Measurements from ENCODE around the gene FXYD7.
"Not testable (repeated sequence)": the region's sequence is repeated elsewhere in the genome, so short reads cannot be mapped to it uniquely, and the experiment has no call there.

FXYD7 gene

GRCh38 chr19:35126624-35126959, 16.5 kb upstream of the FXYD7 start:
- DNase-seq (ENCODE audit: low read depth, low spot score) = no peak

GRCh38 chr19:35127871-35128270, 15.2 kb upstream of the FXYD7 start:
- no peak for DNase-seq (ENCODE audit: low read depth, low spot score)

DNA sequence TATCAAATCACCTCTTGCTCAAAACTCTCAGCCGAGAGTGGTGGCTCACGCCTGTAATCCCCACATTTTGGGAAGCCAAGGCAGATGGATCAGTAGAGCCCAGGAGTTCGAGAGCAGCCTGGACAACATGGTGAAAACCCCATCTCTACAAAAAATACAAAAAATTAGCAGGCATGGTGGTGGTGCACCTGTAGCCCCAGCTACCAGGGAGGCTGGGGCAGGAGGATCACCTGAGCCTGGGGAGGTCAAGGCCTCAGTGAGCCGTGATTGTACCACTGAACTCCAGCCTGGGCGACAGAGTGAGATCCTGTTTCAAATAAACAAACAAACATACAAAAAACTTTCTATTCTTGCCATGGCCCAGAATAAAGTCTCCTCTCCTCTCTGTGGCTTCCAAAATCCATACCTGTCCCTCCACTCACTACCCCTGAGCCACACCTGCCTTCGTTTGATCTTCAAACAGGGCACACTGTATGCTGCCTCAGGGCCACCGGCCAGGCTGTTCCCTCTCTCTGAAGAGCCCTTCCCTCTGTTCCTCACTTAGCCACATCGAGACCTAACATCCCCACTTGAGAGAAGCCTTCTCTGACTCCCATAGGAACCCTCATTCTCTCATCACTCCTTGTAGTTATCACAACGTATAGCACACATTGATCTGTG, 14.5 kb upstream of the FXYD7 start:
- DNase-seq (ENCODE audit: low read depth, low spot score) = no peak

DNA sequence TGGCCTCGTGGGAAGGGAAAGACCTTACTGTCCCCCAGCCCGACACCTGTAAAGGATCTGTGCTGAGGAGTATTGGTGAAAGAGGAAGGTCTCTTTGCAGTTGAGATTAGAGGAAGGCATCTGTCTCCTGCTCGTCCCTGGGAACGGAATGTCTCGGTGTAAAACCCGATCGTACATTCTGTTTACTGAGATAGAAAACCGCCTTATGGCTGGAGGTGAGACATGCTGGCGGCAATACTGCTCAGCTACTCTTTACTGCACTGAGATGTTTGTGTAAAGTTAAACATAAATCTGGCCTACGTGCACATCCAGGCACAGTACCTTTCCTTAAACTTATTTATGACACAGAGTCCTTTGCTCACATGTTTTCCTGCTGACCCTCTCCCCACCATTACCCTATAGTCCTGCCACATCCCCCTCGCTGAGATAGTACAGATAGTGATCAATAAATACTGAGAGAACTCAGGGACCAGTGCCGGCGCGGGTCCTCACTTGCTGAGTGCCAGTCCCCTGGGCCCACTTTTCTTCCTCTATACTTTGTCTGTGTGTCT, 13.3 kb upstream of the FXYD7 start:
- DNase-seq (ENCODE audit: low read depth, low spot score) = not testable (repeated sequence)

DNA sequence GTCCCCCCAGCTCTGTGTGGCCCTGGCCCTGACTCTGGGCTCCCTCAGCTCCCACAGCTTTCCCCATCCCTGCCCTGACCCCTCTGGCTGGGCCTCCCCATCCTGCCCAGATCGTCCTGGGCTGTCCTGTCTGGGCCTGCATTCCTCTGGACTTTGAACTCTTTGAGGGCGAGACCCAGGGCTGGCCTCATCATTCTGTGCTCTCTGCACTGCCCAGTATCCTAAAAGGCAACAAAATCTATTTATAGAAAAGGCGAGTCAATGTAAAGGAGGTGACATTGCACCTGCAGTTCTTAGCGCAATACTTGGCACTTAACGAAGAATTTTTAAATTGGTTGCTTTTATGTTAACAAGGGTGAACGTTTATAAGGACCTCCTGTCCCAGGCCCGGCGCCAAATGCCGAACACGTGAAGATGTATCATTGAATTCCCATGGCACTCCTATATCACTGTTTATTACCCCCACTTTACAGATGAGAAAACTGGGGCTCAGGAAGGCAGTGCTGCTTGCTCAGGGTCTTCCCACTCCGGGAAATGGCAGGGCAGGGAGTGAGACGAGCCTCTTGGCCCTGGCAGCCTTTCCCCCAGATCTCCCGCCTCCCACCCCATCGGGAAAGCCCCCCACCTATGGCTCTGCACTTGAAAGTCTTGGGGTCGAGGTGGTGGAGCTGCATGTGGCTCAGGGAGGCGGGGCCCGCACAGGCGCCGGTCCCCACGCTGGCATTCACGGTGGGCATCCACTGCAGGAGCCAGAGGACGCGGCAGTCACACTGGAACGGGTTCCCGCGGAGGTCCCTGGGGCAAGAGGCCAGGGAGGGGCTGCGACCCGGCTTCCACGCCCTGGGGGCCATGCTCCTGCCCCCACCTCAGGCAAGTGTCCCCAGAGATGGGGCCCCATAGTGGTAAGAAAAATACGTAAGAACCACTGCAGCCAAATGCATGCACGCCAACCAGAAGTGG, 12.0 kb upstream of the FXYD7 start:
- DNase-seq (ENCODE audit: low read depth, low spot score) = no peak

DNA sequence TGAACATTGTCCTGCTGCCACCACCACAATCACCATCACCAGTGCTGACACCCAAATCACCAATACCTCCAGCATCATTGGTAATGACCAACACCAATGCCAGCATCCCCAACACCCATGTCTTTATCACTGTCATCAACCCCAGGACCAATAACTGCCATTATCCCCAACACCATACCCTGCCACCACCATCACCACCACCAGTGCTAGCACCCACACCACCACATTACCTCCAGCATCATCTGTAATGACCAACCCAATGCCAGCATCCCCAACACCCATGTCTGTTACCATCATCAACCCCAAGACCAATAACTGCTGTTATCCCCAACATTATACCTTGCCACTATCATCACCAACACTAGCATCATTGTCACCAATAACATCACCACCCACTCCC, 10.8 kb upstream of the FXYD7 start:
- DNase-seq (ENCODE audit: low read depth, low spot score) = no peak

DNA sequence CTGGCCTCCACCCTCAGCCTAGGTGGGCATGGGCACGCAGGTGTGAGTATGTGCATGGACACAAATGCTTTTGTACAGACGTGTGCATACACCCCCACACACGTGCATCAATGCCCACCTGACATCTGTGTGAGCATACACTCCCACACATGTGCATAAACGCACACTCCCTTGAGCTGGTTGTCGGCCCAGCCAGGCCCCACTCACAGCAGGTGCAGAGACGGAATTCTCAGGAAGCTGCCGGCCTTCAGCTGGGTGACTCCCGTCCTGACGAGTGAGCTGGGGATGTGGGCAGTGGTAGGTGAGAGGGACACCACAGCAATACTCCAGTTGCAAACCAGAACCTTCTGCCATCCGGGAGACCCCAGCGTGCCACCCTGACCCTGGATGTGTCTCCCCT, 9.2 kb upstream of the FXYD7 start:
- no peak for DNase-seq (ENCODE audit: low read depth, low spot score)

DNA sequence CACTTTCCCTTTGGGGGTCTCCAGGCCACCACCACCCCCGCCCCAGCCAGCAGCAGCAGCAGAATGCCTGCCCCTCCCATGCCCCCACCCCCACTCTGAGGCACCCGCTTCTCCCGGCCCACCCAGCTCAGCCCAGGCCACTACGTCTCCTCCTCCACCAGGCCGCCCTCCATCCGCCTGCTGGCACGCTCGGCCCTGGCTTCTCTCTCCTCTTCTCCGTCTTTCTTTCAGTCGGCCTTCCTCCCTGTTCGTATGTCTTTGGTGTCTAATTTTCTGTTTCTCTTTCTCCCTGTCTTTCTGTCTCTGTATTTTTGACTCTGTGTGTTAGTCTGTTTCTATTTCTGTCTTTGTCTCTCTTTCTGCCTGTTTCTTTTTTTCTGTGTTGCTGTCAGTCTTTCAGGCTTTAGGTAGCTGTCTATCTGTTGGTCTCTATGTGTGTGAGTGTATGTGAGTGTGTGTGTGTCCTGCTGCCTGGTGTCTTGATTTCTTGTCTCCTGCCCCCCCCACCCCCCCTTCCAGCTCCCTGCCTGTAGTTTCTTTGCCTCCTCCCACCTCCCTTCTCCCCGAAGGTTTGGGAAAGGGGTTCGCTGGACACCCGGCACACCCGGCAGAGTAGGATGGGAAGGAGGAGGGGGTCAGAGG, 8.3 kb upstream of the FXYD7 start, which contains the start of gene LGI4:
LGI4 (minus strand) TSS at position 459 of the 642 bp plus-strand sequence; CDS start at position 80, 379 bp downstream.
- DNase-seq (ENCODE audit: low read depth, low spot score) = no peak

- no peak for DNase-seq (ENCODE audit: low read depth, low spot score)
These were observed 7.6 kb upstream of the FXYD7 start for GRCh38 chr19:35135389-35135909.

DNA sequence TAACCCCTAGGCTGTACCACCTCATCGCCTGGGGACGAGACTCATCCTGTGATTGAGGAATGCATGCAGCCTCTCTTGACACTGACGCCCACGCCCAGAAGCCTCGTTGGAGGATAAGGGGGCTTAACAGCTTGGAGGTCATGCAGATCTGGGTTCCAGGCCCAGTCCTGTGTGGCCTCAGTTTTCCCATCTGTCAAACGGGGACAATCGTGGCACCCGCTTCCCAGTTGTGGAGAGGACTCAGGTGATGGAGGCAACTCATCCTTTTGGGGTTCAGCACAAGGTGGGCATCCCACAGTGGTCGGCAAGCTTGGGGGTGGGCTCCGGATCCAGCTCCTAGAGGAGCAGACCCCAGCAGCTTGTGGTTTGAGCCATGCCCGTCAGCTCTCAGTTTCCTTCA, 6.8 kb upstream of the FXYD7 start:
- no peak for DNase-seq (ENCODE audit: low read depth, low spot score)

- DNase-seq (ENCODE audit: low read depth, low spot score) = no peak
These were observed 5.9 kb upstream of the FXYD7 start for GRCh38 chr19:35136977-35137702.

- DNase-seq (ENCODE audit: low read depth, low spot score) = no peak
These were observed 4.7 kb upstream of the FXYD7 start, which contains the start of gene FXYD1 for GRCh38 chr19:35138305-35138892. Gene FXYD1, plus strand, starts transcription at chr19:35138824. Its CDS starts 1,256 bp downstream, at chr19:35140080.

DNA sequence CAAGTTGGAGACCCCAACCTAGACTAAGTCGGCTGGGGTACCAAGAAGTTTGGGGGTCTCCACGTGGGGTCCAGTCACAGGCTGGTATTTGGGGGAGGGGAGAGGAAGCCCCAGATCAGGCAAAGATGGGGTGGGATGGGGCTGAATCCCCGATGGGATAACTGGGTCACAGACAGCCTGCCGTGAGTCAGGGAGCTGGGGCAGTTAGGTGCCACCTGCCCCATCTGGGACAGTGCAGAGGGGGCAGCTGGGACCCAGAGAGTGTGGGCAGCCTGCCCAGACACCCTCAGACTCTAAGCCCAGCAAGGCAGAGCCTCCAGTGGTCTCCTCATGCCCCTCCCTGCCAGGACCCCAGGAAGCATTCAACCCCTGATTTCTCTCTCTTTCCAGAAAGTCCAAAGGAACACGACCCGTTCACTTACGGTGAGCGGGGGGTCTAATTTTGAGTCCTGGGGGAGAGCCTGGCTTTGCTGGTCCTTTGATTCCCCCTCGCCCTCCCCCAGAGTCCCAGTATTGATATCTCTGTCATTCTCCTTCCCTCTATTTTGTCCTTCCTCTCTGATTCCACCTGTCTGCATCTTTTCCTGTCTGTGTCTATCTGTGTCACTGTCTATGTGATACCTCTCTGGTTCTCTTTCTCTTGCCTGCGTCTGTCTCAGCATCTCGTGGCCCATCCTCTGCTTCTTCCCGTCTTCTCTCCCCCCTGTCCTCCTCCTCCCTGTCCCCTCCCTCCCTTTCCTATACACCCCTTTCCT, 2.7 kb upstream of the FXYD7 start:
- DNase-seq (ENCODE audit: low read depth, low spot score) = no peak

DNA sequence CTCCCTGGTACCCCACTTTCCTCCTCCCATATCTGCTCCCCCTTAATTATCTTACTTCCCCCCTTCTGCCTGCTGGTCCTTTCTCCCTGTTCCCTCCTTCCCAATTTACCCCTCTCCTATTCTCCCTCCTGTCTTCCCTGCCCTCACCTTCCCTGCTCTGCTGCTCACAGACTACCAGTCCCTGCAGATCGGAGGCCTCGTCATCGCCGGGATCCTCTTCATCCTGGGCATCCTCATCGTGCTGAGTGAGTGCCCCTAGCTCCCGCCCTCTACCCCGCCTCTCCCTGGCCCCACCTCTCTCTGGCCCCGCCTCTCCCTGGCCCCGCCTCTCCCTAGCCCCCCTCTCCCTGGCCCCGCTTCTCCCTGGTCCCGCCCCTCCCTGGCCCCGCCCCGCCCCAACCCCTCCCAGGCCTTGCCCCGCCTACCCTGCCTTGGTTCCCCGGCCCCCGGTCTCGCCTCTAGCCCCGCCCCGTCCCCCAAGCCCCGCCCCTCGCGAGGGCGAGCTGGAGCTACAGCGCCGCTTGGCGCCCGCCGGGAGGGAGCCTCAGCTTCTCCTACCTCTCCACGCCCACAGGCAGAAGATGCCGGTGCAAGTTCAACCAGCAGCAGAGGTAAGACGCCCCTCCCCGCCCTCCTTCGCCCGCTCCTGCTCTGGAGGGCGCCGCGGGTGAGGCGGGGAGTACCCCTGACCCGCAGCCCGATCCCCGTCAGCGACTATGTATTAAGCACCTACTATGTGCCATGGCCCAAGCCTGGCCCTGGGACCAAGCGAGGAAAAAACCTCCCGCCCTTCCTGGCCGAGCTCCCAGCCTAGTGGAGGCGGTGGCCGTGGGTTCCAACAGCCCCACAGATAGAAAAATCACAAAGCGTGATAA, 1.9 kb upstream of the FXYD7 start:
- peak; percentile 91 for DNase-seq (ENCODE audit: low read depth, low spot score)

GRCh38 chr19:35141837-35142605, 1.0 kb upstream of the FXYD7 start:
- DNase-seq (ENCODE audit: low read depth, low spot score) = no peak

DNA sequence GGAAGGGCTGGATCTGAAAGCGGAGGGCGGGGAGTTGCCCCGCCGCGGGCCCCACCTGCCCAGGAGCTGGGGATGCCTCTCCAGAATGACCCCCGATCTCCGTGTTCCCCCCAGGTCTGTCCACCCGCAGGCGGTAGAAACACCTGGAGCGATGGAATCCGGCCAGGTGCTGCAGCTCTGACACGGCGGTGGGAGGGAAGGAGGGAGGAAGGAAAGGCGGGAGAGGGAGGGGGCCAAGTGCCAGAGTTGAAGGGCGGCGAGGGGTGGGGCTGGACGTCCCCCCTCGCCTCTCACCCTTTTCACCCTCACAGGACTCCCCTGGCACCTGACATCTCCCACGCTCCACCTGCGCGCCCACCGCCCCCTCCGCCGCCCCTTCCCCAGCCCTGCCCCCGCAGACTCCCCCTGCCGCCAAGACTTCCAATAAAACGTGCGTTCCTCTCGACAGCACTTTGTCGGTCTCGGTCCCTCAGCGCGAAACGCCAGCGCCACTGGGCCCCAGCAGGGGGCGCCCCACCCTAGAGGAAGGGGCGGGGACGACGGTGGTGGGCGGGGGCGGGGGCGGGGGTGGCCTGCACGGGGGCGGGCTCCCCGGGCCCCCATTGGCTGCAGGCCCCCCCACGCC, 337 bp upstream of the FXYD7 start:
- peak; percentile 34 for DNase-seq (ENCODE audit: low read depth, low spot score)

DNA sequence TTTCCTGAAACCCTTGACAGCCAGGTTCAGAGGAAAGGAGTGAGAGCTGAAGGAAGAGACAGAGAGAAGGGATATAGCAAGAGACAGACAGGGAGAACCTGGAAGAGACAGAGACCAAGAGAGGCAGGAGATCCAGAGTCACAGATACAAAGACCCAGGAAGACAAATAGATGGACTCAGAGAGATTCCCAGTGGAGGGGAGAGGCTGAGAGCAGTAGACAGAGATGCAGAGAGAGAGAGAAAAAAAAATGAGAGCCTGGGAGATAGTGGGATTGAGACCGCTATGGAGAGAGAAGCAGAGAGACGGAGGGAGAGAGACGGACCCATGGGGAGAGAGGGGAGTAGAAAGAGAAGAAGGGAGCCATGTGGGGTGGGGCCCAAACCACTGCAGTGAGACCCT, 763 bp downstream of the FXYD7 start:
- DNase-seq (ENCODE audit: low read depth, low spot score) = no peak

- no peak for DNase-seq (ENCODE audit: low read depth, low spot score)
These were observed 1.2 kb downstream of the FXYD7 start for GRCh38 chr19:35144259-35144599.

Data from activated naive CD8-positive, alpha-beta T cell treated with anti-CD3 and anti-CD28 coated beads, Interleukin-2, amount 50 U/mL, for 16 hours (primary cell).